ENCODE data around the gene RGMB. TPM values are rescaled to one million over a fixed set of nuclear protein-coding genes. Genes with fewer than 3 reads are reported as not detected.
A peak's percentile ranks its signal among the peaks of the same experiment; 100 is the strongest.

The RGMB gene, protein sequence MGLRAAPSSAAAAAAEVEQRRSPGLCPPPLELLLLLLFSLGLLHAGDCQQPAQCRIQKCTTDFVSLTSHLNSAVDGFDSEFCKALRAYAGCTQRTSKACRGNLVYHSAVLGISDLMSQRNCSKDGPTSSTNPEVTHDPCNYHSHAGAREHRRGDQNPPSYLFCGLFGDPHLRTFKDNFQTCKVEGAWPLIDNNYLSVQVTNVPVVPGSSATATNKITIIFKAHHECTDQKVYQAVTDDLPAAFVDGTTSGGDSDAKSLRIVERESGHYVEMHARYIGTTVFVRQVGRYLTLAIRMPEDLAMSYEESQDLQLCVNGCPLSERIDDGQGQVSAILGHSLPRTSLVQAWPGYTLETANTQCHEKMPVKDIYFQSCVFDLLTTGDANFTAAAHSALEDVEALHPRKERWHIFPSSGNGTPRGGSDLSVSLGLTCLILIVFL
- 111 and 116 TPM in 2 replicates for total RNA-seq
- long read RNA-seq, partial matches to known transcripts, result 2 of 53 reads
- long read RNA-seq, other reads (novel, unspliced or antisense), result 51 of 53 reads

DNA sequence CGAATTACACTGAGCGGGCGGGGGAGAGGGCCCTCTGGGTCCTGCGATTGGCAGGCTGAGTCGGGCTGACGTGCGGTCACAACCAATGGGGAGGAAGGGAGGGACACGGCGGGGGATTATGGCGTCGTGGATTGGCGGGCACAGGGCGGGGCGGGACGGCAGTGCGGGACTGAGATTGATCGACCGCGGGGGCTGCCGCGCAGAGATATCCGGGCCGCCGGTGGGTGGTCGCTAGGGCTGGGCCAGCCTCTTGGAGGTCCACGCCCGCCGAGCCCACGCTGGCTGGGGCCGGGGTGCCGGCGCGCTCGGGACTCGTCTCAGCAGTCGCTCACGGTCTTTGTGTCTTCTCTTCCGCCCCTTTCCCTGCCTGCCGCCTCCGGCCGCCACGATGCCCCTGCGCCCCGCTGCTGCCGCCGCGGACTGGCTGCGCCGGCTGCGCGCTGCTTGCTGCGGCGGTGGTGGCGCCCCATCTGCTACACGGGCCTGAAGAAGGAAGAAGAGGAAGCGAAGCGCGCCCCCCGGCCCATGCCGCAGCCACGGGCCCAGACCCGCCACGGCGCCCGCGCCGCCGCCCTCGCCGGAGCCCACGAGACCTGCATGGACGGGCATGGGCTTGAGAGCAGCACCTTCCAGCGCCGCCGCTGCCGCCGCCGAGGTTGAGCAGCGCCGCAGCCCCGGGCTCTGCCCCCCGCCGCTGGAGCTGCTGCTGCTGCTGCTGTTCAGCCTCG lies at the start of gene RGMB:
TSS of gene RGMB (plus strand) at position 200 of the 728 bp plus-strand sequence. CDS start at position 608, 408 bp downstream.
- Mint-ChIP-seq H3K27me3 (ENCODE audit: unreplicated experiment) (no peaks in the 10 kb centered on the region), H3K4me3 (ENCODE audit: unreplicated experiment) (peak within 1 kb of the TSS; percentile 99), H3K36me3 (ENCODE audit: unreplicated experiment) (peaks cover 37% of the 10 kb centered on the region), H3K27ac (ENCODE audit: unreplicated experiment) (peak within 1 kb of the TSS; percentile 99), H3K4me1 (ENCODE audit: unreplicated experiment) (peaks cover 45% of the 10 kb centered on the region), H3K9me3 (ENCODE audit: unreplicated experiment) (no peaks in the 10 kb centered on the region)
- TF ChIP-seq, protein P1, sequence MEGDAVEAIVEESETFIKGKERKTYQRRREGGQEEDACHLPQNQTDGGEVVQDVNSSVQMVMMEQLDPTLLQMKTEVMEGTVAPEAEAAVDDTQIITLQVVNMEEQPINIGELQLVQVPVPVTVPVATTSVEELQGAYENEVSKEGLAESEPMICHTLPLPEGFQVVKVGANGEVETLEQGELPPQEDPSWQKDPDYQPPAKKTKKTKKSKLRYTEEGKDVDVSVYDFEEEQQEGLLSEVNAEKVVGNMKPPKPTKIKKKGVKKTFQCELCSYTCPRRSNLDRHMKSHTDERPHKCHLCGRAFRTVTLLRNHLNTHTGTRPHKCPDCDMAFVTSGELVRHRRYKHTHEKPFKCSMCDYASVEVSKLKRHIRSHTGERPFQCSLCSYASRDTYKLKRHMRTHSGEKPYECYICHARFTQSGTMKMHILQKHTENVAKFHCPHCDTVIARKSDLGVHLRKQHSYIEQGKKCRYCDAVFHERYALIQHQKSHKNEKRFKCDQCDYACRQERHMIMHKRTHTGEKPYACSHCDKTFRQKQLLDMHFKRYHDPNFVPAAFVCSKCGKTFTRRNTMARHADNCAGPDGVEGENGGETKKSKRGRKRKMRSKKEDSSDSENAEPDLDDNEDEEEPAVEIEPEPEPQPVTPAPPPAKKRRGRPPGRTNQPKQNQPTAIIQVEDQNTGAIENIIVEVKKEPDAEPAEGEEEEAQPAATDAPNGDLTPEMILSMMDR (IDR thresholded peaks at IDR 0.05), result peak; percentile 7
- peak; percentile 99 for DNase-seq (ENCODE audit: extremely low spot score, unreplicated experiment)

- Mint-ChIP-seq H3K4me1 (ENCODE audit: unreplicated experiment) (peaks cover 5% of the 10 kb centered on the region), H3K27ac (ENCODE audit: unreplicated experiment) (no peak overlapping the region), H3K36me3 (ENCODE audit: unreplicated experiment) (no peaks in the 10 kb centered on the region), H3K27me3 (ENCODE audit: unreplicated experiment) (no peaks in the 10 kb centered on the region), H3K4me3 (ENCODE audit: unreplicated experiment) (no peak overlapping the region), H3K9me3 (ENCODE audit: unreplicated experiment) (no peaks in the 10 kb centered on the region)
- TF ChIP-seq, protein P1 (IDR thresholded peaks at IDR 0.05), result no peak
- no peak for DNase-seq (ENCODE audit: extremely low spot score, unreplicated experiment)
These were observed 47.2 kb upstream of the RGMB start for GRCh38 chr5:98726258-98726657.

DNA sequence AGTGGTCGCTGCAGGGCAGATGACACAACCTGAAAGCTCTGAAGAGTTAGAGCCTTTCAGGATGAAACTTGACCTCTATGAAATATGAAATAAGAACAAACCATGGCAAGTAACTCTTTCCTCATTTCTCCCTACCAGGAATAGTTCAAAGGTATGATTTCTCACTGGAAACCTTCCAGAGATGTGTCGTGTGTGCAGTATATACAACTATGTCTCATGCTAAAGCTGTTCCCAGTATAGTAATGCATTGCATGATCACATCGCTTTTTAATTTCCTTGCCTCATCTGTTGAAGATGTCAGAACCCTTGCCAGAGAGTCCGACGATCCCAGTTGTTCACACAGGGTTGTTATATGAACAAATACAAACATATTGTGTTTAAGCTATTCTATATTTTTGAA lies 45.8 kb upstream of the RGMB start:
- Mint-ChIP-seq H3K9me3 (ENCODE audit: unreplicated experiment) (no peaks in the 10 kb centered on the region), H3K27me3 (ENCODE audit: unreplicated experiment) (no peaks in the 10 kb centered on the region), H3K4me1 (ENCODE audit: unreplicated experiment) (peaks cover 3% of the 10 kb centered on the region), H3K27ac (ENCODE audit: unreplicated experiment) (no peak overlapping the region), H3K36me3 (ENCODE audit: unreplicated experiment) (no peaks in the 10 kb centered on the region), H3K4me3 (ENCODE audit: unreplicated experiment) (no peak overlapping the region)
- TF ChIP-seq, protein P1 (IDR thresholded peaks at IDR 0.05), result no peak
- DNase-seq (ENCODE audit: extremely low spot score, unreplicated experiment), result no peak

GRCh38 chr5:98734646-98735045 lies 38.8 kb upstream of the RGMB start:
- Mint-ChIP-seq H3K4me1 (ENCODE audit: unreplicated experiment) (no peaks in the 10 kb centered on the region), H3K27ac (ENCODE audit: unreplicated experiment) (no peak overlapping the region), H3K4me3 (ENCODE audit: unreplicated experiment) (no peak overlapping the region), H3K27me3 (ENCODE audit: unreplicated experiment) (no peaks in the 10 kb centered on the region), H3K36me3 (ENCODE audit: unreplicated experiment) (peaks cover 6% of the 10 kb centered on the region), H3K9me3 (ENCODE audit: unreplicated experiment) (peaks cover 10% of the 10 kb centered on the region)
- DNase-seq (ENCODE audit: extremely low spot score, unreplicated experiment), result no peak
- TF ChIP-seq, protein P1 (IDR thresholded peaks at IDR 0.05), result peak; percentile 9
